H1 (cell line): ENCODE data around the gene SERINC5. TPM values are rescaled to one million over a fixed set of nuclear protein-coding genes. Genes with fewer than 3 reads are reported as not detected.

Experiments used
- CREB1 ChIP-seq: IDR thresholded peaks from 2 replicates; pipeline ENCODE4 v1.6.1; 2012; ENCODE audit warnings: inconsistent platforms
- EGR1 ChIP-seq: IDR thresholded peaks from 2 replicates; pipeline ENCODE4 v1.6.1; 2011; ENCODE audit warnings: low read depth, low read length, borderline replicate concordance
- EP300 ChIP-seq, 2 experiments: IDR thresholded peaks; 1 replicate in 1 of 2; 2 replicates in 1 of 2; pipeline ENCODE4 v1.6.1; 2011 to 2012; ENCODE audit warnings: low read depth in 2 of 2, low read length in 2 of 2, mild to moderate bottlenecking in 2 of 2, borderline replicate concordance in 1 of 2, inconsistent platforms in 1 of 2, moderate library complexity in 1 of 2
- SAP30 ChIP-seq: fragments of 300-600 bp; sonication (generic); IDR thresholded peaks from 2 replicates; pipeline ENCODE4 v1.7.1; 2012; ENCODE audit warnings: low read length, moderate library complexity, mild to moderate bottlenecking, inconsistent platforms; ENCODE audit not compliant: insufficient read depth, insufficient replicate concordance
- SIN3A ChIP-seq, 2 experiments: IDR thresholded peaks in 1 of 2; conservative IDR thresholded peaks in 1 of 2; 2 replicates each; pipeline ENCODE4 v1.6.1; 2011 to 2012; ENCODE audit warnings: low read length in 2 of 2, improper control_type of control experiment in 1 of 2, low read depth in 1 of 2, mild to moderate bottlenecking in 1 of 2
- TEAD4 ChIP-seq: IDR thresholded peaks from 2 replicates; pipeline ENCODE4 v1.6.1; 2012; ENCODE audit warnings: low read depth, low read length, inconsistent platforms, mixed read lengths
- ZNF274 ChIP-seq: IDR thresholded peaks from 2 replicates; pipeline ENCODE4 v1.7.0; 2012; ENCODE audit warnings: low read length, borderline replicate concordance; ENCODE audit errors: extremely low read depth
- polyA plus RNA-seq, 7 experiments: library from polyadenylated mRNA; depleted of rRNA in 3 of 7; stranded (reverse) in 5 of 7; unstranded in 2 of 7; fragments of >200 nt in 5 of 7; fragments of 200-250 nt in 2 of 7; gene quantifications; 1 replicate in 5 of 7; 2 replicates in 1 of 7; 4 replicates in 1 of 7; pipeline versions ENCODE4 v1.2.1 to v1.2.3, GENCODE V29; 2011 to 2013; ENCODE audit warnings: missing spikeins in 2 of 7, mixed read lengths in 2 of 7
- total RNA-seq: library from RNA; stranded (reverse); fragmentation: NEBNext Ultra II Directional; extraction: Animal tissue kit (Norgen Biotek cat#: 25700); gene quantifications from 2 replicates; pipeline ENCODE4 v1.2.1, GENCODE V29; 2021
- TF ChIP-seq, protein P1 (sequence below): IDR thresholded peaks from 2 replicates; pipeline ENCODE4 v1.6.1; 2011; ENCODE audit warnings: low read length, improper control_type of control experiment

The SERINC5 gene
- total and polyA plus RNA-seq, 2 of the 8 experiments (the other 6 are each of a cell fraction or from before 2014, with no cell fraction given) = 32.2 to 149 TPM

DNA sequence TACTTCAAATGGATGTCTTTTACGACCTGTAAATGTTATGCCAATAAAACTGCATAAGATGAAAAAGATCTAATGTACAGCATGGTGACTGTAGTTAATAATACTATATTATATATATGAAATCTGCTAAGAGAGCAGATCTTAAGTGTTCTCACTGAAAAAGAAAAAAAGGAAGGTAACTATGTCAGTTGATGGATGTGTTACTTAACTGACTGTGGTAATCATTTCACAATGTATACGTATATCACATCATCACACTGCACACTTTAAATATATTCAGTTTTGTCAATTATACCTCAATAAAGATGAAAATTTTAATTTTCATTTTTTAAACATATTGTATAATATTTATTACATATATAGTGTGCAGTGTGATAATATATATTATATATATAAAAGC is 188.8 kb downstream of the SERINC5 start (continued):
- TF ChIP-seq ZNF274 (no peak), SIN3A (conservative IDR thresholded peaks at IDR 0.05 in 1 of 2, IDR thresholded peaks at IDR 0.05 in 1 of 2; ENCODE audit: low read depth in 1 of 2, low read length in 2 of 2) (no peak), EGR1 (no peak), TEAD4 (no peak), SAP30 (no peak), EP300 (IDR thresholded peaks at IDR 0.05; ENCODE audit: borderline replicate concordance in 1 of 2, low read depth in 2 of 2, low read length in 2 of 2) (no peak), CREB1 (no peak)
- TF ChIP-seq, protein P1, sequence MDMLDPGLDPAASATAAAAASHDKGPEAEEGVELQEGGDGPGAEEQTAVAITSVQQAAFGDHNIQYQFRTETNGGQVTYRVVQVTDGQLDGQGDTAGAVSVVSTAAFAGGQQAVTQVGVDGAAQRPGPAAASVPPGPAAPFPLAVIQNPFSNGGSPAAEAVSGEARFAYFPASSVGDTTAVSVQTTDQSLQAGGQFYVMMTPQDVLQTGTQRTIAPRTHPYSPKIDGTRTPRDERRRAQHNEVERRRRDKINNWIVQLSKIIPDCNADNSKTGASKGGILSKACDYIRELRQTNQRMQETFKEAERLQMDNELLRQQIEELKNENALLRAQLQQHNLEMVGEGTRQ = no peak
